GM18867 (cell line): ENCODE results near the gene PPFIBP2.
"Not testable (repeated sequence)": the region's sequence is repeated elsewhere in the genome, so short reads cannot be mapped to it uniquely, and the experiment has no call there.

Experiments used
- ATAC-seq: cut with Tn5 transposase; IDR thresholded peaks from one replicate; pipeline ENCODE4 v1.9.1; 2021; ENCODE audit warnings: mild to moderate bottlenecking, moderate library complexity; ENCODE audit not compliant: unreplicated experiment

PPFIBP2 gene

GRCh38 chr11:7498193-7498592, 15.6 kb upstream of the PPFIBP2 start:
- no peak for ATAC-seq

- no peak for ATAC-seq
These were observed 14.7 kb upstream of the PPFIBP2 start for GRCh38 chr11:7499081-7499480.

- ATAC-seq: no peak
These were observed 13.5 kb upstream of the PPFIBP2 start for GRCh38 chr11:7500251-7500650.

GRCh38 chr11:7501251-7501650, 12.5 kb upstream of the PPFIBP2 start:
- no peak for ATAC-seq

- ATAC-seq: peak; percentile 58
These were observed 11.9 kb upstream of the PPFIBP2 start for GRCh38 chr11:7501894-7502293.

- ATAC-seq: no peak
These were observed 7.6 kb upstream of the PPFIBP2 start for GRCh38 chr11:7506243-7506642.

GRCh38 chr11:7508087-7508486, 5.7 kb upstream of the PPFIBP2 start:
- no peak for ATAC-seq

GRCh38 chr11:7509966-7510365, 3.8 kb upstream of the PPFIBP2 start:
- ATAC-seq: no peak

- ATAC-seq: no peak
These were observed 2.4 kb upstream of the PPFIBP2 start for GRCh38 chr11:7511401-7511800.

GRCh38 chr11:7512525-7513233, 1.1 kb upstream of the PPFIBP2 start:
- peak; percentile 74 for ATAC-seq

- peak; percentile 4 for ATAC-seq
These were observed 346 bp downstream of the PPFIBP2 start for GRCh38 chr11:7514099-7514591.

GRCh38 chr11:7515447-7515886, 1.7 kb downstream of the PPFIBP2 start:
- ATAC-seq: no peak

GRCh38 chr11:7516475-7516874, 2.7 kb downstream of the PPFIBP2 start:
- ATAC-seq: no peak

- ATAC-seq: not testable (repeated sequence)
These were observed 3.9 kb downstream of the PPFIBP2 start for GRCh38 chr11:7517743-7518142.

GRCh38 chr11:7518811-7519562, 5.2 kb downstream of the PPFIBP2 start:
- no peak for ATAC-seq

GRCh38 chr11:7520011-7520942, 6.5 kb downstream of the PPFIBP2 start:
- peak; percentile 55 for ATAC-seq

GRCh38 chr11:7520981-7521487, 7.2 kb downstream of the PPFIBP2 start:
- ATAC-seq: peak; percentile 80

GRCh38 chr11:7522121-7522520, 8.3 kb downstream of the PPFIBP2 start:
- no peak for ATAC-seq

- no peak for ATAC-seq
These were observed 8.7 kb downstream of the PPFIBP2 start for GRCh38 chr11:7522546-7522945.

- no peak for ATAC-seq
These were observed 9.8 kb downstream of the PPFIBP2 start for GRCh38 chr11:7523416-7524210.
